ENCODE data around the gene STK38L.

Gene STK38L

GRCh38 chr12:27243804-27244688 lies at the start of gene STK38L:
TSS of gene STK38L (plus strand) at chr12:27244286. CDS start at chr12:27297721, 53,435 bp downstream.
- DNase-seq (ENCODE audit: low read depth in 3 of 3), result peak; percentile 94 to 99 (median 96)

- no peak for DNase-seq (ENCODE audit: low read depth in 3 of 3)
Observed at GRCh38 chr12:27194644-27195043, 49.4 kb upstream of the STK38L start.

GRCh38 chr12:27198036-27198435 lies 46.0 kb upstream of the STK38L start:
- DNase-seq (ENCODE audit: low read depth in 3 of 3), result no peak

- DNase-seq (ENCODE audit: low read depth in 3 of 3), result no peak
Observed at GRCh38 chr12:27199638-27200300, 44.3 kb upstream of the STK38L start.

GRCh38 chr12:27201169-27201568 lies 42.9 kb upstream of the STK38L start:
- no peak for DNase-seq (ENCODE audit: low read depth in 3 of 3)

- no peak for DNase-seq (ENCODE audit: low read depth in 3 of 3)
Observed at GRCh38 chr12:27206801-27207502, 37.1 kb upstream of the STK38L start.

- peak; percentile 21 to 38 (median 21) for DNase-seq (ENCODE audit: low read depth in 3 of 3)
Observed at GRCh38 chr12:27207615-27208413, 36.3 kb upstream of the STK38L start.

GRCh38 chr12:27208414-27208750 lies 35.7 kb upstream of the STK38L start:
- no peak for DNase-seq (ENCODE audit: low read depth in 3 of 3)

- DNase-seq (ENCODE audit: low read depth in 3 of 3), result no peak
Observed at GRCh38 chr12:27209257-27209910, 34.7 kb upstream of the STK38L start.

GRCh38 chr12:27210187-27210586 lies 33.9 kb upstream of the STK38L start:
- no peak for DNase-seq (ENCODE audit: low read depth in 3 of 3)

- DNase-seq (ENCODE audit: low read depth in 3 of 3), result no peak
Observed at GRCh38 chr12:27212861-27213260, 31.2 kb upstream of the STK38L start.

GRCh38 chr12:27213304-27213703 lies 30.8 kb upstream of the STK38L start:
- no peak for DNase-seq (ENCODE audit: low read depth in 3 of 3)

GRCh38 chr12:27213830-27214787 lies 30.0 kb upstream of the STK38L start:
- no peak for DNase-seq (ENCODE audit: low read depth in 3 of 3)

GRCh38 chr12:27217590-27217989 lies 26.5 kb upstream of the STK38L start:
- no peak for DNase-seq (ENCODE audit: low read depth in 3 of 3)

- DNase-seq (ENCODE audit: low read depth in 3 of 3), result no peak
Observed at GRCh38 chr12:27219693-27220054, 24.4 kb upstream of the STK38L start.

- DNase-seq (ENCODE audit: low read depth in 3 of 3), result no peak
Observed at GRCh38 chr12:27220055-27220987, 23.8 kb upstream of the STK38L start.

- DNase-seq (ENCODE audit: low read depth in 3 of 3), result no peak
Observed at GRCh38 chr12:27220988-27221345, 23.1 kb upstream of the STK38L start.

- no peak for DNase-seq (ENCODE audit: low read depth in 3 of 3)
Observed at GRCh38 chr12:27221625-27222387, 22.3 kb upstream of the STK38L start.

Measured in stimulated activated CD4-positive, alpha-beta T cell treated with anti-CD3 and anti-CD28 coated beads, TNF-alpha, amount 100 ng/mL, for 48 hours (primary cell).